ENCODE results near the gene SURF6. TPM values are rescaled to one million over a fixed set of nuclear protein-coding genes. Genes with fewer than 3 reads are reported as not detected.
"Not testable (repeated sequence)": the region's sequence is repeated elsewhere in the genome, so short reads cannot be mapped to it uniquely, and the experiment has no call there.

Gene SURF6
- total RNA-seq, 2 donors from 2014 or later, result 11.5 to 12.0 TPM

DNA sequence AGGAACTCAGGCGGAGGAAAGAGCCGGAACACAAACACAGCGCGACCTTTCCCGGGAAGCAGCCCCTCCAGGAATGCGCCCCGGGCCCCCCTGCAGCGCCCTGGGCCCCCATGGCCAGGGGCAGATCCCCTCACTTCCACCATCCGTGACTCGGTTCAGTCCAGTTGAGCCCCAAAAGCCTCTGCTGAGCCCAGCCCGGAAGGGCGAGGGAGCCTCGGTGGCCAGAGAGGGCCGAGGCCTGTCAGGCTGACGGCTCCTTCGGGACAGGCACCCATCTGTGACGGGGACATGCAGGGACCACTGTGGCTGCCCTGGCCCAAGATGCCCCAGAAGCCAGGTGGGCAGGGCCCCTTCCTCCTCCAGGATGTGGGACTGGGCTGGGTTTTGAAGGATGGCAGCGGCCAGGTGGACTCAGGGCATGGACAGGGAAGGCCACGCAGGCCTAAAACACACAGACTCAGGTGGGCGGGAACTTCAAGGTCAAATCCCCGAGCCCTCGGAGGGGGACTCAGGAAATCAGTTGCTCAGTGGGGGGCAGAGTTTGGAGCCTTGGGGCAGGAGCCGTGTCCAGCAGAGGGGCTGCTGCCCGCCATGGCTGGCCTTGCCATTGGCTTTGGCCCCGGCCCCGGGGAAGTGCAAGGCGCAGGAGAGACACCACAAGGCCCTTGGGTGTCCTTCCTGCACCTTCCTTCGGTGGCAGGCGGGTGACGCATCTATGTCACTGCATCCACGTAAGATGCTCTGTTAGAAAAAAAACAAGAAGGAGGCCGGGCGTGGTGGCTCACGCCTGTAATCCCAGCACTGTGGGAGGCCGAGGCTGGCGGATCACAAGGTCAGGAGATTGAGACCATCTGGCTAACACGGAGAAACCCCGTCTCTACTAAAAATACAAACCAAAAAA, 31.3 kb downstream of the SURF6 start:
- intact Hi-C loops (cut with DNase I), result no loop called here
- DNase-seq (ENCODE audit: low spot score), result no peak

DNA sequence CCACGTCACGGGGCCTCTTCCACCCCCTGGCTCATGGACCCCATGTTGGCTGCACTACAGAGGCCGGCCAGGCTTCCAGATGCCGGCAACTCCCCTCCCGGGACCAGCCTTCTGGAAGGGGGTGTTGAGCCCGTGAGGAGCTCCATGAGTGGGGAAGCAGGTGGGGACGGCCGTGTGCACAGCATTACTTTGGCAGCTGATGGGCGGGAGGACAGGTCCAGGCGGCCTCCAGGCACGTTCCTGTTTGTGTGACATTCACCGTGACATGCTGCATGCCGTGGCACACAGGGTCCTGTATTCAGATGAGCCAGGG, 31.9 kb downstream of the SURF6 start:
- DNase-seq (ENCODE audit: low spot score), result no peak
- intact Hi-C loops (cut with DNase I), result no loop called here

DNA sequence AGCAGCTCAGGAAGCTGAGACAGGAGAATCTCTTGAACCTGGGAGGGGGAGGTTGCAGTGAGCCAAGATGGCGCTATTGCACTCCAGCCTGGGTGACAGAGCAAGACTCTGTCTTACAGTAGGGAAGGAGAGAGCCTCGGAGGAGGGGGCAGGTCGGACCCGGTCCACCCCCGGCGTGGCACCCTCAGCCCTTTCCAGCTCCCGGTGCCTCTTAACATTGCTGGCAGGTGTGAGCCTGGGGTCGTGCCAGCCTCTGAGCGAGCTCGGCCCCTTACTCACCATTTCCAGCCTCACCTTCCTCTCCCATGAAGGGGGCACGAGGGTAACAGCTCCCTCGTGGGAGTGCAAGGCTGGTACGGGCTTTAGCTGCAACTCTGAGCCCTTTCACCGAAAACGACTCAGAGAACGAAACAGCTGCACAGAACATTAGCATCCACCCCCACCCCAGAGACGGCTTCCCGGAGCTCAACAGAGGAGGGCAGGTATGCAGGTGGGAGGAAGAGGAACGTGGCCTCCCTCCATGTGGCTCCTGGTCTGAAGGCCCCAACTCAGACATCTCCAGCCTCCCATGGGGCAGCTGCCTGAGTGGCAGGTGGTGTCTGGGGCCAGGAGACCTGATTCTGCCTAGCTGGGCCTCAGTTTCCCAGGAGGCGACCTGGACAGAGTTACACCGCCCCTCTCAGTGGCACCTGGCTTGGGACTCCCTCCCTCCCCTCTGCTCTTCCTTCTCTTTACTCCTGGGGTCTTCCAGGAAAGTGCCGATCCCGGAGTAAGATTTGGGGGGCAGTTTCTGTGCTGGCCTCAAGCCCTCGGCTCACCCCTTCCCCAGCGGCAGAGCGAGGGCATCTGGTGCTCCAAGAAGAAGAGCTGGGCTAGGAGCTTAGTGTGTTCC, 32.5 kb downstream of the SURF6 start:
- intact Hi-C loops (cut with DNase I), result no loop called here
- DNase-seq (ENCODE audit: low spot score), result no peak

DNA sequence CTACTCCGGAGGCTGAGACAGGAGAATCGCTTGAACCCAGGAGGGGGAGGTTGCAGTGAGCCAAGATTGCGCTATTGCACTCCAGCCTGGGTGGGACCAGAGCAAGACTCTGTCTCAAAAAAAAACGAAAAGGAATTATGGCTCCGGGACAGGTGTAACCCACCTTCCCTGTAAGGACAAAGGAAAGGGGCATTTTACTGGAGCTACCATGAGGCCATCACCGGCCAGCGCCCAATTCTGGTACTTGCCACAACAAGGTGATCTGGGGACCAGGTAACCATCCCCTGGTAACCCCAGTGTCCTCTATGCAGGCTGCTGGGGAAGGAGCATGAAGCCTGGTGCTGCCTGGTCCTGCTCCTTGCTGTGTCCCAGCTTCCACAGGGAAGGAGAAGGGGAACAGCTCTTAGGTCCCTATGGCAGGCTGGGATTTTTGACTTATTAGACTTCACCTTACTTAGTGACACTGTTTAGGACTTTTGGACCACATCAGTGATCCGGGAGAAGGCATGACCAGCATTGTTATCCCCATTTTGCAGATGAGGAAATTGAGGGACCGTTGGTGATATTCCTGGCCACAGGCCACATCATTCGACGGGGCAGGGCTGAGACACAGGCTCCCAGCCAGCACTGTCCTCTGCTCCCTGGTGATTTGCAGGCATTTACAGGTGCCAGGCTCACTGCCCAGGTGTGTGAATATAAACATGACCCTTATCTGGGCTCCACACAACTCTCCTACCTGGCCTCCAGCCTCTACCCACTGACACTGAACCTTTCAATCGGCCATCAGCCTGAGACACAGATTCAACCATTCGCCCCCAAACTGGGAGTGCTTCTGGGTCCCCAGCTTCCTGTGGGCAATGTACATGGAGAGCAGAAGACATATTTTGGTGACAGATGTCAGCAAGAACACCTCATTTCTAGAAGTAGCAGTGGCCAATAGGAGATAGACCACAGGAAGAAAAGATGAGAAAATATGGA, 34.4 kb downstream of the SURF6 start:
- intact Hi-C loops (cut with DNase I), result no loop called here
- peak; percentile 22 for DNase-seq (ENCODE audit: low spot score)

DNA sequence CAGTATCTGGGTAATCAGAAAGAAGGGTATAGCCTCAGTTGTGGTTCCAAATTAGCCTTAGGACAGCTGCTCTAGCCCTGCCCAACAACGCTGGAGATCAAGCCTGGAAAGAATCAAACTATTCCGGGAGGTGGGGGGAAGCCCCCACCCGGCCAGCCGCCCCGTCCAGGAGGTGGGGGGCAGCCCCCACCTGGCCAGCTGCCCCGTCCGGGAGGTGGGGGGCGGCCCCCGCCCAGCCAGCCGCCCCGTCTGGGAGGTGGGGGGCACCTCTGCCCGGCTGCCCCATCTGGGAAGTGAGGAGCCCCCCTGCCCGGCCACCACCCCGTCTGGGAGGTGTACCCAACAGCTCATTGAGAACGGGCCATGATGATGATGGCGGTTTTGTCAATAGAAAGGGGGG, 36.0 kb downstream of the SURF6 start:
- DNase-seq (ENCODE audit: low spot score), result peak; percentile 55
- intact Hi-C loops (cut with DNase I), result not testable (repeated sequence)

DNA sequence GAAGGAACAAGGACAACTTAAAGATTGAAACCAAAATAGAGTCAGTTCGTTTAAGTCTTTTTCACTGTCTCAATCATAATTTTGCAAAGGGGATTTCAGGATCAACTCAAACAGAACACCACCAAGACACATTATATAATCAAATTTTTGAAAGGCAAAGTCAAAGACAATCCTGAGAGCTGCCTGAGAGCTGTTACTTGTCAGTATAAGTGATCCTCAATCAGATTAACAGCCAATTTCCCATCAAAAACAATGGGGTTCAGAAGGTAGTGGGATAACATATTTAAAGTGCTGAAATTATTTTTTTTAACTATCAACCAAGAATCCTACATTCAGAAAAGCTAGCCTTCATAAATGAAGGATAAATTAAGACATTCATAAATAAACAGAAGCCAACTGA, 41.7 kb downstream of the SURF6 start:
- intact Hi-C loops (cut with DNase I), result no loop called here

DNA sequence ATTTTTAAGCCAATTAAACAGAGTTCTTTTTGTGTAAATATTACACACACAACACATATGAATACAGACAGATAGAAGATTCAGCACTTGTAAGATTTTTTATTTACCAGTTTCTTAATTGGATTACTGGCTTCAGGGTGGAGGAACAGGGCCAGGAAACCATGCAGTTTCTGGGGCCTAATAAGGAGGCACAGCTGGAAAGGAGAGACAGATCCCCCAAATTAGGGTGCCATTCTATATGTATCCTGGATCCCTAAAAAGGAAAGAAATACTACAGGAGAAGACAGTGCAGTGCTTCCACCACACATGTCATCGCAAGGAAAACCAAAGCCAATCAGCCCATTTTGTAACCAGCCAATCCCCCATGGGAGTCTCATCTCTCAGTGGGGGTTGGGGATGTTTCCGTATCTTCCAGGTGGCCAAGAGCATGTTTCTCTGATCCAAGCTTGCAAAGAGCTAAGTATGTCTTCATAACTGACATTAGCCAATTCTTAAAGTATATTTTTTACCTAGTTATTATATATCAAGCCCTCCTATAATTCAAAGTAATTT, 45.2 kb downstream of the SURF6 start:
- intact Hi-C loops (cut with DNase I), result no loop called here
- DNase-seq (ENCODE audit: low spot score), result no peak

More for the DNA sequence above, 41.7 kb downstream of the SURF6 start:
- no peak for DNase-seq (ENCODE audit: low spot score)

DNA sequence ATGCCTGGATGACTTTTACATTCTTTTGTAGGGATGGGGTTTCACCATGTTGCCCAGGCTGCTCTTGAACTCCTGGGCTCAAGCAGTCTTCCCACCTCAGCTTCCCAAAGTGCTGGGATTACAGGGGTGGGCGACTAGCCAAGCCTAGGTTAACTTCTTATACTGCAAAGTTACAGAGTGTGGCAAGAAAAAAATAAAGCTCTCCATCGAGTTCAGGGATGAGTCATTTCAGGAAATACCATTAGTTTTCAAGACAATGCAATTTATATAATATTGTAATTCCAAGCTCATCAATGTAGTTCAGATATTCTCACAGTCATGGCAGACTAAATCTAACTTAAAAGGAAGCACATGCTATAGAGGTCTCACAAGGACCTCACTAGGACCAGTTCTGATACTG, 49.5 kb downstream of the SURF6 start:
- intact Hi-C loops (cut with DNase I), result no loop called here
- DNase-seq (ENCODE audit: low spot score), result no peak

DNA sequence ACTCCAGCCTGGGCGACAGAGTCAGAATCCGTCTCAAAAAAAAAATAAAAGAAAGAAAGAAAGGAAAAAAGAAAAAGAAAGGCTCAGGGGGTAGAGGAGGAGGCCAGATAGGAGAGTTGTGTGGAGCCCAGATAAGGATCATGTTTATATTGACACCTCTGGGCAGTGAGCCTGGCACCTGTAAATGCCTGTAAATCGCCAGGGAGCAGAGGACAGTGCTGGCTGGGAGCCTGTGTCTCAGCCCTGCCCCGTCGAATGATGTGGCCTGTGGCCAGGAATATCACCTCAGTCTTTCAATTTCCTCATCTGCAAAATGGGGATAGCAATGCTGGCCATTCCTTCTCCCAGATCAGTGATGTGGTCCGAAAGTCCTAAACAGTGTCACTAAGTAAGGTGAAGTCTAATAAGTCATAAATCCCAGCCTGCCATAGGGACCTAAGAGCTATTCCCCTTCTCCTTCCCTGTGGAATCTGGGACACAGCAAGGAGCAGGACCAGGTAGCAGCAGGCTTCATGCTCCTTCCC, 50.7 kb downstream of the SURF6 start:
- DNase-seq (ENCODE audit: low spot score), result no peak

DNA sequence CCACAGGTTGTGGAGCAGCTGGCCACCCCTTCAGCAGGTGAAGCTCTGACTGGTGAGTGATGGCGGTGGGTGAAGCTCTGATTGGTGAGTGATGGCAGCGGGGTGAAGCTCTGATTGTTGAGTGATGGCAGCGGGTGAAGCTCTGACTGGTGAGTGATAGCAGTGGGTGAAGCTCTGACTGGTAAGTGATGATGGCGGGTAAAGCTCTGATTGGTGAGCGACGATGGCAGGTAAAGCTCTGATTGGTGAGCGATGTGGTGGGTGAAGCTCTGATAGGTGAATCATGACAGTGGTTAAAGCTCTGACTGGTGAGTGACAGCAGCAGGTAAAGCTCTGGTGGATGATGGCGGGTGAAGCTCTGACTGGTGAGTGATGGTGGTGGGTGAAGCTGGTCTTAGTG, 51.6 kb downstream of the SURF6 start:
- intact Hi-C loops (cut with DNase I), result no loop called here
- DNase-seq (ENCODE audit: low spot score), result no peak

More for the DNA sequence above, 50.7 kb downstream of the SURF6 start:
- intact Hi-C loops (cut with DNase I), result no loop called here

DNA sequence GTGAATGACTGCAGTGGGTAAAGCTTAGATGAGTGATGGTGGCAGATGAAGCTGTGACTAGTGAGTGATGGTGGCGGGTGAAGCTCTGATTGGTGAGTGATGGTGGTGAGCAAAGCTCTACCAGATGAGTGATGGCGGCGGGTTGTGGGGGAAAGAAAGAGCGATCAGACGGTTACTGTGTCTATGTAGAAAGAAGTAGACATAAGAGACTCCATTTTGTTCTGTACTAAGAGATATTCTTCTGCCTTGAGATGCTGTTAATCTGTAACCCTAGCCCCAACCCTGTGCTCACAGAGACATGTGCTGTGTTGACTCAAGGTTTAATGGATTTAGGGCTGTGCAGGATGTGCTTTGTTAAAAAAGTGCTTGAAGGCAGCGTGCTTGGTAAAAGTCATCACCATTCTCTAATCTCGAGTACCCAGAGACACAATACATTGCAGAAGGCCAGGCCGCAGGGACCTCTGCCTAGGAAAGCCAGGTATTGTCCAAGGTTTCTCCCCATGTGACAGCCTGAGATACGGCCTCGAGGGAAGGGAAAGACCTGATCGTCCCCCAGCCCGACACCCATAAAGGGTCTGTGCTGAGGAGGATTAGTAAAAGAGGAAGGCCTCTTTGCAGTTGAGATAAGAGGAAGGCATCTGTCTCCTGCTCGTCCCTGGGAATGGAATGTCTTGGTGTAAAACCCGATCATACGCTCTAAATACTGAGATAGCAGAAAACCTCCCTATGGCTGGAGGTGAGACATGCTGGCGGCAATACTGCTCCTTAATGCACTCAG, 52.5 kb downstream of the SURF6 start:
- intact Hi-C loops (cut with DNase I), result not testable (repeated sequence)
- DNase-seq (ENCODE audit: low spot score), result peak; percentile 49

DNA sequence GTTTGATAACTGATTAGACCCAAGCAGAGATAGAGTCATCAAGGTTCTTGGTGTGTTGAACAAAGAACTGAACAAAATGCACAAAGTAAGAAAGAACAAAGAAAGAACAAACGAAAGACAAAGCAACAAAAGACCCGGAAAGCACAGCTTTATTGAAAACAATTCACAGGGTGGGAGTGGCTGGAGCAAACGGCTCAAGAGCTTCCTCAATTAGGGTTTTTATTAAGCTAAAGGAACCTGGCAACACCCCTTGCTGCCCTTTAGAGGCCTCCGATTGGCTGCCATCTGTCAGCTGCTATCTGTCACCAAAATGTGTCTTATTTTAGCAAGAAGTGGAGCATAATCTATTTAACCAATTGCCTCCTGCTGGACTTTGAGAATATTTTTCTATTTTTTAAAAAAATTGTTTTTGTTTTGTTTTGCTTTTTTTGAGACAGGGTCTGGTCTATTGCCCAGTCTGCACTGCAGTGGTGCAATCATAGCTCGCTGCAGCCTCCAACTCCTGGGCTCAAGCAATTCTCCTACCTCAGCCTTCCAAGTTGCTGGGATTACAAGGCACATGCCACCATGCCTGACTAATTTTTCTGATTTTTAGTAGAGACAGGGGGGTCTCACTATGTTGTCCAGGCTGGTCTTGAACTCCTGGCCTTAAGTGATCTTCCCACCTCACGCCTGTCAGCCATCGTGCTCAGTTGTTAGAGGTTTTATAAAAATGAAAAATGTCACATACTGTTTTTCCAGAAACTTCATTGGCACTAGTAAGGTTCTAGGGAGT, 53.3 kb downstream of the SURF6 start:
- peak; percentile 22 for DNase-seq (ENCODE audit: low spot score)
- intact Hi-C loops (cut with DNase I), result no loop called here

DNA sequence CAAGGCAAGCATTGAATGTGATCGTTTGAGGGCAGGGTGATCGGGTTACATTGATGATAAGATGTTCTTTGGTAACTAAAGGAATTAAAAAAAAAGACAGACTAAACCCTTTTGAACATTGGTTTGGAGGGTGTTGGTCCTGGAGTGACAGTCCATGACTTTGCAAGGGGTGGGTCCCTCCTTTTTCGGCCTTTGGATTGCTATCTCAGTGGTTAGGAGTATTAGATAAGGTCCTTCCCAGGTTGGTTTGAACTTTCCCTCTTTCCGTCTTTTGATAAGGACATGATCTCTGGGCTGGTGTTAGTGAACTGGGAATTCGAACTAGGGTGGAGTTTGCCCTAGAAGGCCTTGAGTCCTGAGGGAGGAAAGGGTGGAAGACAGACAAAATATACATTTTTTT, 55.6 kb downstream of the SURF6 start:
- intact Hi-C loops (cut with DNase I), result no loop called here
- peak; percentile 3 for DNase-seq (ENCODE audit: low spot score)

Data from posterior vena cava (tissue), 2 donors.